PC-3 (cell line): ENCODE results near the gene CD69.

Experiments
- EZH2 ChIP-seq: fragments of 300-600 bp; sonication (generic); IDR thresholded peaks from one replicate; pipeline ENCODE4 v1.6.1; 2017; ENCODE audit warnings: antibody characterized with exemption, mild to moderate bottlenecking, low read length; ENCODE audit not compliant: unreplicated experiment
- TF ChIP-seq, protein P1 (sequence below): fragments of 300-600 bp; sonication (generic); conservative IDR thresholded peaks from 2 replicates; pipeline ENCODE4 v1.5.1; 2017; ENCODE audit warnings: antibody characterized with exemption, low read depth, mild to moderate bottlenecking, low read length

DNA sequence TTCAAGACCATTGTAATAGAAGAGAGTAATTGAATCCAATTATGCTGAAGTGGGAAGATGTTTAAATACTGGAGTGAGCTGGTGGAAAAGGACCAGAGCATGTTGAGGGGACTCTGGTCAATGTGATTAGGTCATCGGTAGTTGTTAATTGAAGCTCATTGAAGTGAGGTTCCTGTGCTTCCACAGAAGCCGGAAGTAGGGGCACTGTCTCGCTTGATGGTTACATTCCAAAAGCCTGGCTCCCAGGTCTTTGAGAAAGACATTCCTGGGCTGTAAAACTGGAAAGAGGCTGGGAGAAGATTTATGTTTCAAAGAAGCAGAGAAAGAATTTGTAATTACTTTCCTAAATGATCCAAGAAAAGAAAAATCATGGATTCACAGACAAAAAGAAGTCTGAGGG lies 15.5 kb downstream of the CD69 start:
- TF ChIP-seq, protein P1, sequence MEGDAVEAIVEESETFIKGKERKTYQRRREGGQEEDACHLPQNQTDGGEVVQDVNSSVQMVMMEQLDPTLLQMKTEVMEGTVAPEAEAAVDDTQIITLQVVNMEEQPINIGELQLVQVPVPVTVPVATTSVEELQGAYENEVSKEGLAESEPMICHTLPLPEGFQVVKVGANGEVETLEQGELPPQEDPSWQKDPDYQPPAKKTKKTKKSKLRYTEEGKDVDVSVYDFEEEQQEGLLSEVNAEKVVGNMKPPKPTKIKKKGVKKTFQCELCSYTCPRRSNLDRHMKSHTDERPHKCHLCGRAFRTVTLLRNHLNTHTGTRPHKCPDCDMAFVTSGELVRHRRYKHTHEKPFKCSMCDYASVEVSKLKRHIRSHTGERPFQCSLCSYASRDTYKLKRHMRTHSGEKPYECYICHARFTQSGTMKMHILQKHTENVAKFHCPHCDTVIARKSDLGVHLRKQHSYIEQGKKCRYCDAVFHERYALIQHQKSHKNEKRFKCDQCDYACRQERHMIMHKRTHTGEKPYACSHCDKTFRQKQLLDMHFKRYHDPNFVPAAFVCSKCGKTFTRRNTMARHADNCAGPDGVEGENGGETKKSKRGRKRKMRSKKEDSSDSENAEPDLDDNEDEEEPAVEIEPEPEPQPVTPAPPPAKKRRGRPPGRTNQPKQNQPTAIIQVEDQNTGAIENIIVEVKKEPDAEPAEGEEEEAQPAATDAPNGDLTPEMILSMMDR = no peak
- no peak for TF ChIP-seq EZH2
